WTC11 (cell line): Measurements from ENCODE around the gene NSG1. TPM values are rescaled to one million over a fixed set of nuclear protein-coding genes. Genes with fewer than 3 reads are reported as not detected.

ENCODE experiments used
- ATAC-seq: fragments of 200-7000 bp; cut with Tn5 transposase; 2 replicates; pipeline ENCODE4 v1.10.0; 2021; ENCODE audit warnings: mild to moderate bottlenecking, moderate library complexity
- CTCF ChIA-PET: fragments of 300-600 bp; sonication (Branson Sonifier 250); formaldehyde crosslinking; loops from one replicate; lab custom pipeline; 2021; ENCODE audit warnings: antibody characterized with exemption; lab: Charles Lee
- POLR2A ChIA-PET: fragments of 350-600 bp; sonication (Branson Sonifier 250); formaldehyde crosslinking; loops from one replicate; lab custom pipeline; 2021; ENCODE audit warnings: antibody characterized with exemption; lab: Charles Lee
- DNase-seq: peaks from one replicate; pipeline ENCODE4 v3.0.0; 2021; ENCODE audit warnings: low spot score
- H3K27ac Mint-ChIP-seq: 2 replicates; pipeline ENCODE4 v1.8.0; 2021; ENCODE audit warnings: mixed read lengths
- H3K27me3 Mint-ChIP-seq: 2 replicates; pipeline ENCODE4 v1.8.0; 2021; ENCODE audit warnings: low read depth, mild to moderate bottlenecking, moderate library complexity, mixed read lengths
- H3K36me3 Mint-ChIP-seq: 2 replicates; pipeline ENCODE4 v1.8.0; 2021; ENCODE audit warnings: mixed read lengths
- H3K4me1 Mint-ChIP-seq: 2 replicates; pipeline ENCODE4 v1.8.0; 2022; ENCODE audit warnings: mixed read lengths
- H3K4me3 Mint-ChIP-seq: 2 replicates; pipeline ENCODE4 v1.8.0; 2021; ENCODE audit warnings: mild to moderate bottlenecking, moderate library complexity, mixed read lengths
- H3K9me3 Mint-ChIP-seq: 2 replicates; pipeline ENCODE4 v1.8.0; 2021; ENCODE audit warnings: mixed read lengths
- ETV6 ChIP-seq: sonication (generic); formaldehyde crosslinking; IDR thresholded peaks from 2 replicates; pipeline ENCODE4 v1.8.1; 2022; ENCODE audit warnings: mild to moderate bottlenecking, missing genetic modification reagents
- FOXK1 ChIP-seq: sonication (generic); formaldehyde crosslinking; IDR thresholded peaks from 2 replicates; pipeline ENCODE4 v1.8.0; 2022; ENCODE audit warnings: mild to moderate bottlenecking, moderate library complexity, missing genetic modification reagents
- JAZF1 ChIP-seq: fragments of 250-450 bp; sonication (Bioruptor Pico); IDR thresholded peaks from 2 replicates; pipeline ENCODE4 v1.9.0; 2021; ENCODE audit warnings: moderate library complexity, mild to moderate bottlenecking, inconsistent platforms
- PRRX2 ChIP-seq: fragments of 250-450 bp; sonication (Bioruptor Pico); IDR thresholded peaks from 2 replicates; pipeline ENCODE4 v1.8.0; 2021; ENCODE audit warnings: mild to moderate bottlenecking
- SOX15 ChIP-seq: fragments of 250-450 bp; sonication (Bioruptor Pico); IDR thresholded peaks from 2 replicates; pipeline ENCODE4 v1.9.0; 2021; ENCODE audit warnings: mild to moderate bottlenecking
- TEAD1 ChIP-seq: sonication (generic); formaldehyde crosslinking; IDR thresholded peaks from 2 replicates; pipeline ENCODE4 v1.8.0; 2022; ENCODE audit warnings: mild to moderate bottlenecking, missing genetic modification reagents
- ZBTB21 ChIP-seq: sonication (generic); formaldehyde crosslinking; IDR thresholded peaks from 2 replicates; pipeline ENCODE4 v1.8.1; 2023; ENCODE audit warnings: mild to moderate bottlenecking, missing genetic modification reagents, borderline replicate concordance
- ZNF396 ChIP-seq: fragments of 250-450 bp; sonication (Bioruptor Pico); IDR thresholded peaks from 2 replicates; pipeline ENCODE4 v1.8.0; 2021; ENCODE audit warnings: mild to moderate bottlenecking, moderate library complexity, borderline replicate concordance
- ZNF423 ChIP-seq: fragments of 250-450 bp; sonication (Bioruptor Pico); IDR thresholded peaks from 2 replicates; pipeline ENCODE4 v2.1.2; 2022; ENCODE audit warnings: mild to moderate bottlenecking, moderate library complexity
- ZNF671 ChIP-seq: fragments of 250-450 bp; sonication (Bioruptor Pico); IDR thresholded peaks from 2 replicates; pipeline ENCODE4 v1.8.0; 2021; ENCODE audit warnings: mild to moderate bottlenecking
- total RNA-seq: library from RNA; stranded (reverse); gene quantifications from 3 replicates; pipeline ENCODE4 v1.2.3, GENCODE V29; 2021
- TF ChIP-seq, protein P1 (sequence below): sonication (generic); formaldehyde crosslinking; IDR thresholded peaks from 2 replicates; pipeline ENCODE4 v1.8.1; 2023; ENCODE audit warnings: mild to moderate bottlenecking, missing genetic modification reagents
- TF ChIP-seq, protein P2 (sequence below): sonication (generic); formaldehyde crosslinking; IDR thresholded peaks from 2 replicates; pipeline ENCODE4 v1.8.0; 2023; ENCODE audit warnings: mild to moderate bottlenecking, missing genetic modification reagents
- TF ChIP-seq, protein P3 (sequence below): sonication (generic); formaldehyde crosslinking; conservative IDR thresholded peaks from 2 replicates; pipeline ENCODE4 v1.8.1; 2023; ENCODE audit warnings: mild to moderate bottlenecking, low read depth, missing genetic modification reagents, moderate library complexity

The NSG1 gene
- total RNA-seq, 1 experiment from 2014 or later: 24.2 TPM

DNA sequence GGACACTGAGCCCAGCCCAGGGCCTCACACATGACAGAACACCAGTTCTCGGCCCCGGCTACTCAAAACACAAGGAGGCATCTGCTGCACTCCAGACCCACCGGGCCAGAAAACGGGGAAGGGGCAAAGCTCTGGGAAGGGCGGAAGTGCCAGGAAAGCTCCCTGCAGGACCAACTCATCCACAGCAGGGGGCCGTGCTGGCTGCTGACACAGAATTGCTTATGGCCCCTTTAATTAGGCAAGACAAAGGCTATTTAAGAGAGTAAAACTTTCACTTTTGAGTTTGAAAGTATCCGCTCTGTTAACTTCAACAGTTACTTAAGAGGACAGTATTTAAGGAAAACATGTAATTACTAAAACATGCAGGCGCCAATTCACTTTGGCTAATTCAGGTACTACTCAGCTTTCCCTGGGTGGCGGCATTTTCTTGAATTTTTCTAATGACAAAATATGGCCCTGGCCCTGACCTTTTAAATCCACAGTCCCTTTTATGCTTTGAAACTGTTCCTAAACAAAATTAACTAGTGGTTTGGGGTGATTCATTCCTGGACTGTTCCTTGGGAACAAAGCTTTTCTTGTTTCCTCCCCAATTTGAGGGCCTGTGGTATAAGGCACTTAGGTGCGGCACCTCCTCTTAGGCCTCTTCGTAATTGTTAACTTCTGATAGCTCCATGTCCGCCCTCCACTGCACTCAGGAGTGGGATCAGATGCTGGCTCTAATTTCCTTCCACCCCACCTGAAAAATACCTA, 40.4 kb downstream of the NSG1 start:
- CTCF ChIA-PET: interaction anchor here (0.6 to 3.7 kb wide), 7 partner anchors 19 to 351 kb away, joined by 3 to 18 read pairs (median 4); no protein-coding TSS in a partner anchor
- POLR2A ChIA-PET: interaction anchor here (1.1 kb wide), 1 partner anchor 24 kb away, joined by 3 read pairs; no protein-coding TSS in a partner anchor
- Mint-ChIP-seq H3K27ac (peak overlapping the region; percentile 67), H3K27me3 (peaks cover 8% of the 10 kb centered on the region), H3K9me3 (no peaks in the 10 kb centered on the region), H3K36me3 (no peaks in the 10 kb centered on the region), H3K4me1 (peaks cover 69% of the 10 kb centered on the region), H3K4me3 (no peak overlapping the region)
- ATAC-seq: peak; percentile 54
- DNase-seq: peak; percentile 68
- no peak for TF ChIP-seq TEAD1 (CRISPR knock-in tag)
- no peak for TF ChIP-seq JAZF1 (CRISPR knock-in tag)
- peak; percentile 79 for TF ChIP-seq ETV6 (CRISPR knock-in tag)
- TF ChIP-seq ZNF423 (CRISPR knock-in tag): peak; percentile 31; the same call in 1 of the 2 replicates
- no peak for TF ChIP-seq SOX15 (CRISPR knock-in tag)
- TF ChIP-seq, protein P1, sequence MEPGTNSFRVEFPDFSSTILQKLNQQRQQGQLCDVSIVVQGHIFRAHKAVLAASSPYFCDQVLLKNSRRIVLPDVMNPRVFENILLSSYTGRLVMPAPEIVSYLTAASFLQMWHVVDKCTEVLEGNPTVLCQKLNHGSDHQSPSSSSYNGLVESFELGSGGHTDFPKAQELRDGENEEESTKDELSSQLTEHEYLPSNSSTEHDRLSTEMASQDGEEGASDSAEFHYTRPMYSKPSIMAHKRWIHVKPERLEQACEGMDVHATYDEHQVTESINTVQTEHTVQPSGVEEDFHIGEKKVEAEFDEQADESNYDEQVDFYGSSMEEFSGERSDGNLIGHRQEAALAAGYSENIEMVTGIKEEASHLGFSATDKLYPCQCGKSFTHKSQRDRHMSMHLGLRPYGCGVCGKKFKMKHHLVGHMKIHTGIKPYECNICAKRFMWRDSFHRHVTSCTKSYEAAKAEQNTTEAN (CRISPR knock-in tag): no peak
- TF ChIP-seq PRRX2 (CRISPR knock-in tag): 0 out of 2 replicates have a peak, but pooled peaks have one; percentile 48
- TF ChIP-seq FOXK1 (CRISPR knock-in tag): peak; percentile 33; the same call in 1 of the 2 replicates
- TF ChIP-seq, protein P2, sequence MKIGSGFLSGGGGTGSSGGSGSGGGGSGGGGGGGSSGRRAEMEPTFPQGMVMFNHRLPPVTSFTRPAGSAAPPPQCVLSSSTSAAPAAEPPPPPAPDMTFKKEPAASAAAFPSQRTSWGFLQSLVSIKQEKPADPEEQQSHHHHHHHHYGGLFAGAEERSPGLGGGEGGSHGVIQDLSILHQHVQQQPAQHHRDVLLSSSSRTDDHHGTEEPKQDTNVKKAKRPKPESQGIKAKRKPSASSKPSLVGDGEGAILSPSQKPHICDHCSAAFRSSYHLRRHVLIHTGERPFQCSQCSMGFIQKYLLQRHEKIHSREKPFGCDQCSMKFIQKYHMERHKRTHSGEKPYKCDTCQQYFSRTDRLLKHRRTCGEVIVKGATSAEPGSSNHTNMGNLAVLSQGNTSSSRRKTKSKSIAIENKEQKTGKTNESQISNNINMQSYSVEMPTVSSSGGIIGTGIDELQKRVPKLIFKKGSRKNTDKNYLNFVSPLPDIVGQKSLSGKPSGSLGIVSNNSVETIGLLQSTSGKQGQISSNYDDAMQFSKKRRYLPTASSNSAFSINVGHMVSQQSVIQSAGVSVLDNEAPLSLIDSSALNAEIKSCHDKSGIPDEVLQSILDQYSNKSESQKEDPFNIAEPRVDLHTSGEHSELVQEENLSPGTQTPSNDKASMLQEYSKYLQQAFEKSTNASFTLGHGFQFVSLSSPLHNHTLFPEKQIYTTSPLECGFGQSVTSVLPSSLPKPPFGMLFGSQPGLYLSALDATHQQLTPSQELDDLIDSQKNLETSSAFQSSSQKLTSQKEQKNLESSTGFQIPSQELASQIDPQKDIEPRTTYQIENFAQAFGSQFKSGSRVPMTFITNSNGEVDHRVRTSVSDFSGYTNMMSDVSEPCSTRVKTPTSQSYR (CRISPR knock-in tag): no peak
- TF ChIP-seq ZNF671: no peak

DNA sequence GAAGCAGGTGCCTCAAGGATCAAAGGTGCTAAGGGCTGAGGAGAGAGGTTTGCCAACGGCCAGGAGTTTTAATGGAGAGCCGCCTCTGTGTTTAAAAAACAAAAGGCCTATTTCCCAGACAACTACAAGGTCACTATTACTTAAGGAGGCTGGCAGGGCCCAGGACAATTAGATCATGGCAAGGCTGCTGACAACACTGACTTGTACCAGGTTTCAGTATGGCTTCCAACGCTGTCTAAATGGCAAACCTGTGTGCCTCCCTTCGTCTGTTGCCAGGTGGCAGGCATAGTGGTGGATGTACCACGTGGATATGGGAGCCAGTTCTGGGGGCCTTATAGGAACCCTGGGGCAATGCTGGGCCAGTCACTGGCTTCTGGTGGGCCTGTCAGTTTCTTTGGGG, 41.0 kb downstream of the NSG1 start:
- H3K27ac Mint-ChIP-seq: no peak overlapping the region
- no peak for DNase-seq
- CTCF ChIA-PET: interaction anchor here (0.6 to 3.7 kb wide), 6 partner anchors 20 to 351 kb away, joined by 3 to 18 read pairs (median 5); no protein-coding TSS in a partner anchor
- H3K9me3 Mint-ChIP-seq: no peaks in the 10 kb centered on the region
- POLR2A ChIA-PET: interaction anchor here (1.1 kb wide), 1 partner anchor 24 kb away, joined by 3 read pairs; no protein-coding TSS in a partner anchor
- ATAC-seq: no peak
- H3K4me3 Mint-ChIP-seq: no peak overlapping the region
- H3K36me3 Mint-ChIP-seq: no peaks in the 10 kb centered on the region
- TF ChIP-seq ZNF396 (CRISPR knock-in tag) (no peak), ZBTB21 (CRISPR knock-in tag) (no peak)
- TF ChIP-seq, protein P3, sequence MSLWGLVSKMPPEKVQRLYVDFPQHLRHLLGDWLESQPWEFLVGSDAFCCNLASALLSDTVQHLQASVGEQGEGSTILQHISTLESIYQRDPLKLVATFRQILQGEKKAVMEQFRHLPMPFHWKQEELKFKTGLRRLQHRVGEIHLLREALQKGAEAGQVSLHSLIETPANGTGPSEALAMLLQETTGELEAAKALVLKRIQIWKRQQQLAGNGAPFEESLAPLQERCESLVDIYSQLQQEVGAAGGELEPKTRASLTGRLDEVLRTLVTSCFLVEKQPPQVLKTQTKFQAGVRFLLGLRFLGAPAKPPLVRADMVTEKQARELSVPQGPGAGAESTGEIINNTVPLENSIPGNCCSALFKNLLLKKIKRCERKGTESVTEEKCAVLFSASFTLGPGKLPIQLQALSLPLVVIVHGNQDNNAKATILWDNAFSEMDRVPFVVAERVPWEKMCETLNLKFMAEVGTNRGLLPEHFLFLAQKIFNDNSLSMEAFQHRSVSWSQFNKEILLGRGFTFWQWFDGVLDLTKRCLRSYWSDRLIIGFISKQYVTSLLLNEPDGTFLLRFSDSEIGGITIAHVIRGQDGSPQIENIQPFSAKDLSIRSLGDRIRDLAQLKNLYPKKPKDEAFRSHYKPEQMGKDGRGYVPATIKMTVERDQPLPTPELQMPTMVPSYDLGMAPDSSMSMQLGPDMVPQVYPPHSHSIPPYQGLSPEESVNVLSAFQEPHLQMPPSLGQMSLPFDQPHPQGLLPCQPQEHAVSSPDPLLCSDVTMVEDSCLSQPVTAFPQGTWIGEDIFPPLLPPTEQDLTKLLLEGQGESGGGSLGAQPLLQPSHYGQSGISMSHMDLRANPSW (CRISPR knock-in tag): no peak
- H3K27me3 Mint-ChIP-seq: peaks cover 8% of the 10 kb centered on the region
- peaks cover 69% of the 10 kb centered on the region for H3K4me1 Mint-ChIP-seq
